ENCODE data around the gene IL12RB2.
"Not testable (repeated sequence)": the region's sequence is repeated elsewhere in the genome, so short reads cannot be mapped to it uniquely, and the experiment has no call there.

The IL12RB2 gene

DNA sequence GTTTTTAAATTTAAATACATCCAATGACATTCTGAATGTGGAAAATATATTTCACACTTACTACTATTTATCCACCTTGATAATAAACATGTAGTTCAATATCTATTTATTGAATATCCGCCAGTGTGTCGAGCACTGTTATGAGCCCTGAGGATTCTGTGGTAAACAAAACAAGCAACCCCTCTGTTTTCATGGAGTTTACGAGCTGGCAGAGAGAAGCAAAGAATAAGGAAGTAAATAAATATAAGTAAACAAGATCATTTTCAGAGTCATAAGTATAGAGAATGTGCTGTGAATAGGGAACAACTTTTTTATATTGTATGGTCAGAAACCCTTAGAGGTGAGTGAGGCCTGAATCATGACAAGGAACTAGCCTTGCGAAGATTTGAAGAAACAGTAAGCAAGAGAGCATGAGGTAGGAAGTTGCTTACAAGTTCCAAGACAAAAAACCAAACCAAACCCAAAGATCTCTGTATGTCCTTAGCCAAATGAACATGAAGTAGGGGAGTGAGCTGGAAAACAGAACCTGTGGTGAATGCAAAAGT is 128.9 kb downstream of the IL12RB2 start:
- no peak for DNase-seq

GRCh38 chr1:67437961-67438360 is 130.3 kb downstream of the IL12RB2 start:
- DNase-seq, result no peak

- DNase-seq, result no peak
Measured at GRCh38 chr1:67439277-67440029, 131.8 kb downstream of the IL12RB2 start.

DNA sequence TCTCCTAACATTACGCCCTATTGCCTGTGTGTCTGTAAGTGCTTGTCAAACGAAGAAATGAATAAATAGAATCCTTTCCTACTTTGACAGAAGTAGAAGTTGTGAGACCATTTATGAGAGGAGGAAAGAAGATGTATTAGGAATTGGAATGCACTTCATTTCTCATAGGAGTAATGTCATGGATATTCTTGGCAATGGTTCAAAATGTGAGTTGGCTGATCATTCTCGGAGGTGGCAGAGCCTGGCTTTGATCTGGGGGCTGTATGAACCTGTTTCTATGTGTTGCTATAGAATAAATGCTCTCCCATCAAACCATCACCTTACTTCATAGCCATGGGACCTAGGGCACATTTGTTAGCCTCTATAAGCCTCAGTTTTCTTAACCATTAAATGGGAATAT is 132.7 kb downstream of the IL12RB2 start:
- DNase-seq, result no peak

DNA sequence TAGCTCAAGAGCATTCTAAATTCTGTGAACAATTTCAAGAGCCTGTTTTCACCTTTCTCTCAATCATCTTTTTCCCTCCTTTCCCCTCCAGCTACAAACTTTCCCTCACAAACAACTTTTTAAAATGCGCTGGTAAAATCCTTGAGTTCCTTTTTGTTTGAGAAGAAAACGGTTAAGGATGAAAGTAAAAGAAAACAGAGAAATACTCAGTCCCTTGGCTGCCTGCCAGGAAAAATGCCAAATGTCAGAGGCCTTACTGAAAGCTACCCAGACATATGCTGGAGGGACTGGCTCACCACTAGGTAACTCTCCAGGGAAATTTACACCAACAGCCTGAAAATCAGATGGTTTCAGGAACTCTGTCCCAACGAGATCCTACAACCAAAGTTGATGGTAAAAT is 133.5 kb downstream of the IL12RB2 start:
- peak; percentile 26 for DNase-seq

GRCh38 chr1:67441739-67442281 is 134.1 kb downstream of the IL12RB2 start:
- DNase-seq, result no peak

GRCh38 chr1:67446014-67446413 is 138.3 kb downstream of the IL12RB2 start:
- not testable (repeated sequence) for DNase-seq

All from T1000 (cell line).